HG02973 (cell line): ENCODE results near the gene IL12RB2.
"Not testable (repeated sequence)": the region's sequence is repeated elsewhere in the genome, so short reads cannot be mapped to it uniquely, and the experiment has no call there.

ENCODE experiments used
- ATAC-seq: cut with Tn5 transposase; IDR thresholded peaks from one replicate; pipeline ENCODE4 v1.9.1; 2021; ENCODE audit warnings: moderate library complexity; ENCODE audit not compliant: unreplicated experiment

IL12RB2 gene

DNA sequence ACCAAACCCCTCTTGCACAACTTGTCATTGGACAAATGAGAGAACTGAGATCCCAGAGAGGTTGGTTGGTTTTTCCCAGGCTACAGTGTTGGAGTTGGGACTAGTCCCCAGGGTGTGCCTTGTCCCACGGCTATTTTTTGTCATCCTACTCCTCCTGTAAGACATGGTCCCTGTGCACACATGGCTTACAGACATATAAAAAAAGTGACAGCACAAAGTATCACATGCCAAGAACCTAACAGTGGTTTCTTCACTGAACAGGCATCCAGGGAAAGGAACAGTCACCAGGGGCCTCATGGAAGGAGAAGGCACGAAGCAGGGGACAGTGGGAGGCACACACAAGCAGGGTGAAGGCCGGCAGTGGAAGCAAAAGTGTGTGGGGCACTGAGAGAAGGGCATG lies 86.1 kb downstream of the IL12RB2 start:
- no peak for ATAC-seq

DNA sequence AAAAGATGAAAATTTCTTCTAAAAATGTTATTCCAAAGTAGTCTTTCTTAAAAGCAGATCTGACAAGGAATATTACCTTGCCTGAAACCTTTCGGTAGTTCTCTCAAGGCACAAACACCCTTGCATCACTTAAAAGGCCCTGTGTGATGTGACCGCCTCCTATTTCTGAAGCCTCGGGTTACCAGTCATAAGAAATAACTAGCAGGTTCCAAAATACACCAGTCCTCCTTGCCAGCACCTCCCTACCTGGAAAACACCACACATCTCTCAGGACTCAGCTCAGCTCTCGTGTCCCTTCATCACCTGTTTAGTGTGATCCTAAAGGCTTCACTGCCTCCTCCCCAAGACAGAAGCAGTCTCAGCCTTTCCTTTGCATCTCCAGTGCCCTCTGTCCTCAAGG lies 86.9 kb downstream of the IL12RB2 start:
- no peak for ATAC-seq

DNA sequence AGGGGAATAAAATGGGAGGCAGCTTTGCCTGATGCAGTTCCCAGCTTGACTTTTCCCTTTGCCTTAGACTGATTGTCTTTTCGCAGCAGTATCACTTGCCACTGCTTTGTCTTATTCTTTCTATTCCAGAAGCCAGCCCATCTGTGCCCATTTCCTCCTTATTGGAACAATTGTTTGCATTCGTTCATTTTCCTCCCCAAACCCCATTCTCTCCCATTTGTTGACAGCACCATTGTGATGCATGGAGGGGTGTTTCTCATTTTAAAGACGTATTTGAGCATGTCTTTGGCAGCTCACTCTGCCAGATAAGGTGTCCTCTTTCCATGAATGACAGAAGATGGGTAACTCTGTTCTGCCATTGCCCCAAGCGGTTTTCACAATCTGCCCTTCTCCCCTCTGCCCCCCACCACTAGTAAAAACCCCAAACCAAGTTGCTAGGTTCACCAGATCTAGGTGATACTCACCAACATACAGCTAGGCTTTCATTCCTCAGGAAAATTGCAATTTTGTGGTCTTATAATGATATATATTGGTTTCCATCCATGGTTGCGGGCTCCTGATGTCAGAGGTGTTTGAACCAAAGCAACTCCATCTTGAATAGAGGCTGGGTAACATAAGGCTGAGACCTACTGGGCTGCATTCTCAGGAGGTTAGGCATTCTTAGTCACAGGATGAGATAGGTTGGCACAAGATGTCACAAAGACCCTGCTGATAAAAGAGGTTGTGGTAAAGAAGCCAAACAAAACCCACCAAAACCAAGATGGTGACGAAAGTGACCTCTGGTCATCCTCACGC lies 91.7 kb downstream of the IL12RB2 start:
- no peak for ATAC-seq

DNA sequence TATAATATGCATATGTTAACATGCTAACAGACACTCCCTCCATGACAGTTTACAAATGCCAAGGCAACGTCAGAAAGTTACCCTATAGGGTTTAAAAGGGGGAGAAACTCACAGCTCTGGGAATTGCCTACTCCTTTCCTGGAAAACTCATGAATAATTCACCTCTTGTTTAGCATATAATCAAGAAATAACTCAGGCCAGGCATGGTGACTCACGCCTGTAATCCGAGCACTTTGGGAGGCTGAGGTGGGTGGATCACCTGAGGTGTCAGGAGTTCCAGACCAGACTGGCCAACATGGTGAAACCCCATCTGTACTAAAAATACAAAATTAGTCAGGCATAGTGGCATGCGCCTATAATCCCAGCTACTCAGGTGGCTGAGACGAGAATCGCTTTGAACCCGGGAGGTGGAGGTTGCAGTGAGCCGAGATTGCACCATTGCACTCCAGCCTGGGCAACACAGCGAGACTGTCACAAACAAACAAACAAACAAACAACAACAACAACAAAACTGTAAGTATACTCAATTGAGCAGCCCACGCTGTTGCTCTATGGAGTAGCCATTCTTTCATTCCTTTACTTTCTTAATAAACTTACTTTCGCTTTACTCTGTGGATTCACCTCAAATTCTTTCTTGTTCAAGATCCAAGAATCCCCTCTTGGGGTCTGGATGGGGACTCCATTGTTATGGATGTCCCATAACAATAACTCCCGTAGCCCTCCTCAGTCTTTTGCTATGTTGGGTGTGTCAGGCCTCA lies 92.5 kb downstream of the IL12RB2 start:
- not testable (repeated sequence) for ATAC-seq

DNA sequence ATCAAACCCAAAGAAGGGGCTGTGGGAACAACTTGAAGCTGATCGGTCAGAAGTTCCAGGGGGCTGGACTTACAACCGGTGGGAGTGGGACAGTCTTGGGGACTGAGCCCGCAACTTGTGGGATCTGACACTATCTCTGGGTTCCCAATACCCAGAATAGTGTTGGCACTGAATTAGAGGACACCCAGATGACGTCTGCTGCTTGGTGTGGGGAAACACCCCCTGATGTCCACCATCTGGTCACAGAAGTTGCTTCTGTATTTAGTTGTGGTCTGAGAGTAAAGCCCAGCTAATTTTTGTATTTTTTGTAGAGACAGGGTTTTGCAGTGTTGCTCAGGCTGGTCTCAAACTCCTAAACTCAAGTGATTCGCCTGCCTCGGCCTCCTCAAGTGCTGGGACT lies 93.8 kb downstream of the IL12RB2 start:
- ATAC-seq, result no peak

DNA sequence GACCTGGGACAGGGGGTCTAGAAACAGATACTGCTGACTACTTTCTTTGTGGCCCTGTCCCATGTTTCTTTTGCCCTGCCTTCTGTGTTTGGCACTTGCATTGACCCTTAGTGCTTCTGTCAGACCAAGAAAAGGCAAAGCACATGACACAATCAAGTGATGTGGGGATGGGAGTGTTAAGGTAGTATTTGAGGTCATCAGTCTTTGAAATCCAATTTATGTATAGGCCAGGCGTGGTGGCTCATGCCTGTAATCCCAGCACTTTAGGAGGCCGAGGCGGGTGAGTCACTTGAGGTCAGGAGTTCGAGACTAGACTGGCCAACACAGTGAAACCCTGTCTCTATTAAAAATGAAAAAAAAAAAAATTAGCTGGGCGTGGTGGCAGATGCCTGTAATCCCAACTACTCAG lies 96.5 kb downstream of the IL12RB2 start:
- ATAC-seq, result no peak

DNA sequence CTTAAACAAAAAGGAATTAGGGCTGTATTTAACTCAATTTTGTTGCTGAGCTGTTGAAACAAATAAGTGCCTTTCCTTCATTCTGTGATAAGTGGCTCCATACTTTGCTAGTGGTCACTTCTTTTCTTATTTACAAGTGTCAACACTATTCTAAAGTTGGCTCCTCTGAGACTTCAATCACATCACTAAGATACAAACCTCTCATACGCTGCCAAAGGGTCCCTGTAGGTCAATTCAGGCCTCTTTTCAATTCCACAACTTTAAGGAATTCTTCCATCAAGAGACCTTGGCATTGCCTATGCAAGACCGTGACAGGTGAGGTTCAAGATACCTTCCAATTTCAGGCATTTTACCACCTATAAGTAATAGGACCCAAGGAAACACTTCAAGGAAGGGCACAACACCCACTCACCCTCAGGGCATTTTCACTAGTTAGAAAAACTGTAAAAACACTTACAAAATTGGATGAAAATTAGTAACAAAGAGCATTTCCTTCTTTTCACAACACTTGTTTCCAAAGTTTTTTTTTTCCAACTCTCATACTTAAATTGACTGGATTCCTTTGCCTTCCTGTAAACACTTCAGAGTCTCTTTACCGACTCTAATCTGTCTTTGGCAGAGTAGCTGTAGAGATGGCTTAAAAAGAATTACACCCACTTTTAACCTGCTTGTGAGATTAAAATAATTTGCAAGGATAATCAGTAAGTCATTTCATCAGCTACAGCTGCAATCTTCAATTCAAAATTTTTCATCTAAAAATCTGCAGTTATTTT lies 98.0 kb downstream of the IL12RB2 start:
- no peak for ATAC-seq

DNA sequence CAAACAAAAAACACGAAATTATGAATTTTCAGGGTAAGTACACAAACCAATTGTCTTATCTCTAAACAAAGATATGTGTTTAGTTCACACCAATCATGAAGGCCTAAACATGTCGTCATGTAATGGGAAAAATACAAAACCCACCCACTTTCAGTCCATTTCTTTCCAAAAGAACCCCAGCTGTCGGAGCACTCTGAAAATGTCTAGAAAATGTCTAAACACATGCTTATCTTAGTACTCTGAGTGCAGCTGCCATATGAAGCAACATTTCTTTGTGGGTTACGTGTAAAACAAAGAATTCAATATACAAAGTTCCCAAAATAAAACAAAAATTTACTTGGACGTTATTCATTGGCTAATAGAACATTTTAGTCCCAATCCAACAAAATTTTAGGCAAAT lies 99.8 kb downstream of the IL12RB2 start:
- no peak for ATAC-seq

DNA sequence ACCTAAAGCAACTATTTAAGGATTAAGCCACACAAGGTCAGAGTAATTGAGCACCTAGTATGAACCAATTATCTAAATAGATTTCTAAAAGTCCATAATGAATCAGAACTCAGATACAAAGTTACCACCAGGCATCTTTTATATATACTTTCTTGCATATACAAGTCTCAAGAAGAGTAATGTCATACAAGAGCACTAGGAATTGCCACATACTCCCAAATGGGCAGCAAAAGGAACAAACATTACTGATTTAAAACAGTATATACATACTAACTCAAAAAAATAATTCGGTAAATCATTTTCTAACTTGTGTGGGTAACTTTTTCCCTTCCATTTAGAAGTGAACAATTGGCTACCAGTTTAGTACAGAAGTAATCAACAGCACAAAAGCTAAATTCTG lies 100.5 kb downstream of the IL12RB2 start:
- no peak for ATAC-seq

DNA sequence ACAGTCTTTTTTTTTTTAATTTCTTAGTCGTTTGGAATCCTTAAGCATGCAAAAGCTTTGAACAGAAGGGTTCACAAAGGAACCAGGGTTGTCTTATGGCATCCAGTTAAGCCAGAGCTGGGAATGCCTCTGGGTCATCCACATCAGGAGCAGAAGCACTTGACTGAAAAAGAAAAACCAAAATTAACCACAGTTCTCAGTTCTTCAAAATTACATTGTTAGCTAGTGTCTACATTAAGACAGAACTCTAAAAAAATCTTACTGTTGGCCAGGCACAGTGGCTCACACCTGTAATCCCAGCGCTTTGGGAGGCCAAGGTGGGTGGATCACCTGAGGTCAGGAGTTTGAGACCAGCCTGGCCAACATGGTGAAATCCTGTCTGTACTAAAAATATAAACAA lies 105.4 kb downstream of the IL12RB2 start:
- ATAC-seq, result not testable (repeated sequence)

DNA sequence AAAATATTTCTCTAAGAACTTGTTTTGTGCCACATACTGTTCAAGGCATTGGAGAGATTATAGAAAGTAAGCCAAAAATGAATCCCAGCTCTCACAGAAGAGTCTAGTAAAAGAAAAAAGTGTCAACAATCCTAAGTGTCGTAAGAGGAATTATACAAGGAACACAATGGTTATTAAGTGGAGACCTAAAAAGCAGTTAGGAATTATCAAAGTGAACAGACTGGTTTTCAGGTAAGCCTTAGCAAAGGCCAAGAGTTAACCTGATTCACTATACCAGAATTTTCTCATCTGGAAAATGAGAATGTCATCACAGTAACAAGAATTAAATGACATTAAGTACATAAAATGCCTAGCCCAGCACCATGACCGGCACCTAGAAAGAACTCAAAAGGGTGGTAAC lies 106.9 kb downstream of the IL12RB2 start:
- ATAC-seq, result no peak

DNA sequence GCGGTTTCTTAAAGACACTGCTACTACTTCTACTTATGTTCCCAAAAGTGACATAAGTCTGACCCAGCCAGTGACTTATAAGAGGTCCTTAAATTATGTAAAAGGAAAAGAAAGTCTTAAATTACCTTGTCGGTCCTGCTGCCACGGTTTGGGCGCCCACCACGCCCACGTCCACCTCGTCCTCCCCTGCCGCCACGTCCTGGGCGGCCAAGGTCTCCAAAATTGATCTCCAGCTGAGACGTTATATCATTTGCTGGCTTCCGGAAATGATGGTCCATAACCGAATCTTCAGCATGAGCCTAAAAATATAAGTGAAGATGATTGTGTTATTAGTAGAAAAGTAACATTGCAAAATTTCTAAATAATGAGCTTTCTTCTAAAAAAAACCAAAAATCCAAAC lies 107.4 kb downstream of the IL12RB2 start:
- no peak for ATAC-seq

DNA sequence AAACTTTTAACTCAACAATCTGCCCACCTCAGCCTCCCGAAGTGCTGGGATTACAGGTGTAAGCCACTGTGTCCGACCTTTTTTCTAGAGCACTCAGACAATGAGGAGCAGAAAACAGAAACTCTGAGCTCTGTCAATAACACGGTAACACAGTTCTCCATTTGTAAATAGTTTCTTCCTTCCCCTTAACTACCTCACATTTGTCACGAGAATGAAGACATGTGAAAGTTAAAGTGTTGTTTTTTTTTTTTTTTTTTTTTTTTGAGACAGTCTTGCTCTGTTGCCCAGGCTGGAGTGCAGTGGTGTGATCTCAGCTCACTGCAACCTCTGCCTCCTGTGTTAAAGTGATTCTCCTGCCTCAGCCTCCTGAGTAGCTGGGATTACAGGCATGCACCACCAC lies 110.1 kb downstream of the IL12RB2 start:
- ATAC-seq, result not testable (repeated sequence)

DNA sequence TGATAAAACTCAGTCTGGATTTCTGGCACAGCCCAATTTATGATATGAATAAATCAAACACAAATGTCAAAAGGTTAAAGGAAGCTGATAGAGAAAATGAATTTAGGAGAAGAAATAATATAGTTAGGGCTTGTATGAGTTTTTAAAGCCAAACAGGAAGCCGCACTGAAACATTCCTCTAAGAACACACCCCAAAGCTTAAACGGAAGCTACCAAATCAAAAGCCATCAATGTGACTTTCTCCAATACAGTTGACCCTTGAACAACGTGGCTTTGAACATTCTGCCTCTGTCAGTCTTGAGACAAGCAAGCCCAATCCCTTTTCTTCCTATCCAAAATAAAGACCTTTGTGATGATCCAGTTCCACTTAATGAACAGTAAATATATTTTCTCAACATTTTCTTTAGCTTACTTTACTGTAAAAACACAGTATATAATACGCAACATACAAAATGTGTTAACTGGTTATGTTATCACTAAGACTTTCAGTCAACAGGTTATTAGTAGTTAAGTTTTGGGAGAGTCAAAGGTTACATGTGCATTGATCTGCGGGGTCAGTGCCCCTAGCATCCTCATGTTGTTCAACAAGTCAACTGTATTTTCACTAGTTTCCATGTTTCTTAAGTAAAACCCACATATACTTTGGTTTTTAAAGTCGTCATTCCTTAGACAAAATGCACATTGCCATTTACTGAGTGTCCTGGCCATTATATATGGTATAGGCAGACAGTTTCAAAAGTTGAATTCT lies 111.3 kb downstream of the IL12RB2 start:
- ATAC-seq, result no peak

DNA sequence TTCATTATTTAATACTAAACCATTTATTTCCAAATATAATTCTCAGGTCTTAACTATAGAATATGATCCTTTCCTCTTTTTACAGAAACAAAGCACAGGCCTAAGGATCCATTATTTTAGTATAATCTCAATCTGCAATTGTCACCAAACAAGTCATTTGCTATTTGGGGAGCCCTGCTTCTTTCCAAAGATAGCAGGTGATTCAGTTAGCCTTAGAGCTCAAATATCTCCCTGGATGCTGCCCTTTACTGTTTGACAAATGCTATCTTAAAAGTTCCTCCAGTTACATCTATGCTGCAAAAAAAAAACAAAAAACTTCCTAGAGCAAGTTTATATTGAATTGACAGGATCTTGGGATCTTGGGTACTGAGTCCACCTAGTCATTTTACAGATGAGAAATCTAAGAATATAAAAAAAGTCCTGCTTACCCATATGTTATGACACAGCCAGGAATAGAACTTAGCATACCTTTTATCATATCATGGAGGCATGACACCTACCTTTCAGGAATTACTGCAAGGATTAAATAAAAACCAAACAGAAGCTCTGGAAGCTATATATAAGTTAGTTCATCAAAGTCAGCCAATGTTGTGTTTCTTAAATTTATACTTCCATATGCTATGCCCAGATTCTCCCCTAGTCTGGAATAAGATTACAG lies 113.3 kb downstream of the IL12RB2 start:
- no peak for ATAC-seq

DNA sequence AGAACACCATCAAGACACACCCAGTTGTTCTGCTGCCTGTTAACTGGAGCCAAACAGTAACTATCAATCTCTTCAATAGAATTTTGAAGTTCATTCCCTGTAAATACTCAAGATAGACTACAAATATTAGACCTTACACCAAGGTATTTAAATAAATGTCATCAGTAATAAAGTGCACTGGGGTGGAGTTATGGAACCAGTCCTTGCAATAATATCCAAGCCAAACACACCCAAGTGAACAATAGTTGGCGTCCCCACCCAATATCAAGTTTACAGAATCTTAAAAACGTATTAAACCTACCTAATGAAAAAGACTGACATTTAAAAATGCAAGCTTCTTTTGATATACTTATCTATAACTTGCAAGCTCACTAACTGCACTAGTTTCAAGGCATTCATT lies 119.8 kb downstream of the IL12RB2 start:
- no peak for ATAC-seq

DNA sequence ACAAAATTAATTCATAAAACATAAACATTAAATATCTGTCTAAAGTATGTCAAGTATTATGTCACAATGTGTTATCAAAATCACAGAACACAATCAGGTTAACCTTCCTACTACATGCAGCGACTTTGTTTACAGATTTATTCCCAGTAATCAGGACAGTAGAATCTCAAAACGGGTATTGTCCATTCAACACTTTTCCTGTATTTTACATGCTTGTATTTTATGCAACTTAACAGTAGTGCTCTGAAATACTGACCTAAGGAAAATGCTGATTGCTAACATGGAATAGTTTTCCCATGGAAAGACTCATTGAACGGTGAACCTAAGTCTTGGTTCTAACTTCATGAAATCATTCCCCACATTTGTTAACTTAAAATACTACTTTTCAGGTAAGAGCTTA lies 120.3 kb downstream of the IL12RB2 start:
- ATAC-seq, result no peak

DNA sequence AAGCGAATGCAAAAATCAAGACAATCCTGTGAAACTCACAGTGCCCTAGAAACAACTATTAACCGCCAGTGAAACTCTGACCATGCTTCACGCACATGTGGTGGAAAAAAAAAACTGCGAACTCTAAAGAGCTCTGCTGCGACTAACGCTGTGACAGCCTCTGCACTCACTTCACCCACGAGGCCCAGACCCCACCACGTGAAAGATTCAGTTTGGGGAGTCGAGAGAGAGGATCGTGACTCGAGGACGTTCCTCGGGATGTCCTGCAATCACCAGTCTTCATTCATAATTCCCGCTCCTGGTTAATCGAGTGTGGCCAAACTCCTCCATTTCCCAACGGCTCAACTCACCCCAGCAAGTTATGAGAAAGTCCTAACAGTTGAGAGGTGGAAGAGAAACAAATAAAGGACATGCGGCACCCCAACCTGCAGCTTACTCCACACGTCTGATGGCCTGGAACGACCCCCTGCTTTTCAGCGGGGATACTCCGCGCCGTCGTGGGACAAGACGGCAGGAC lies 121.4 kb downstream of the IL12RB2 start:
- ATAC-seq, result no peak

DNA sequence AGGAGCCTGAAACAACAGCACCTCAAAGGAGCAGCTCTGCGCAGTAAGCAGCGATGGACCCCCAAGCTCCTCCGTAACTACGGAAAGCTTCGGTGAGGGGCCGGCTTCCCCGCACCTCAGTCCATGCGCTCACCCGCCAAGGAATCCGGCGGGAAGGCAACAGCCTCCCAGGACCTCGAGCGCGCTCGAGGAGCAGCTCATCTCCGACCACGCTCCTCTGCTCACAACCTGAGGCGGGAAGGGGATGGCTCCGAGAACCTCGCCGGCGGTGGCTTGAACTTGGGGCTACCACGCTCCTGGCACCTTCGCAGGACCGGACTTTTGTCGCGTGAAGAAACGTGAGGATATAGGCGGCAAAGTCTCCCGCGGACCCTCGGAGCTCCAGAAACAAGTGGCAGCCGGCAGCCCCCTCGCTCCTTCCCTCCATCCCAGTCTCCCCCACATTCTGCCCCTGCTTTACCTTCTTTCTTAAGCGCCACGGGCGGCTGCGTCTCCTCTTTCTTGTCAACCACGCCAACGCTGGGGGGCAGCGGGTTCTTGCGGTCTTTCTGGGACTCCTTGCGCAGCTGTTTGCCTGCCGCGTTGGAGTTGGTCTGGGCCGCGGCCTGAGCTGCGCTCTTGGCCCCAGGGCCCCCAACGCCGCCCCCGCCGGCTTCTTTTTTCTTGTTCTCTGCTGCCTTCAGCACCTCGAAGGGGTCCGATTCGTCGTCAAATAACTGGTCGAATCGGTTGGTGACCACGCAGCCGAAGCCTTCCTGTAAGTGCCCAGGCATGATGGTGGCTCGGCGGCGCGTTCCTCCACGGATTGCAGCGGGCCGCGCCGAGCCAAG lies 122.1 kb downstream of the IL12RB2 start:
- no peak for ATAC-seq
